HepG2 (cell line): ENCODE data around the gene RIMS3. TPM values are rescaled to one million over a fixed set of nuclear protein-coding genes. Genes with fewer than 3 reads are reported as not detected.

Experiments
- ATAC-seq: fragments of 200-7000 bp; cut with Tn5 transposase; 3 replicates; pipeline ENCODE4 v1.9.1; 2020; ENCODE audit warnings: mild to moderate bottlenecking, moderate library complexity
- BruUV-seq: library from RNA; stranded (reverse); fragments of 400-500 nt; replicated peaks from 2 replicates; lab custom pipeline; 2021; lab: Mats Ljungman, UMichigan
- CTCF ChIA-PET: fragments of 300-600 bp; formaldehyde crosslinking; extraction: SDS; loops from one replicate; lab custom pipeline; 2021; ENCODE audit warnings: low total read pairs, inconsistent platforms, low intra/inter-chr PET ratio; lab: Yijun Ruan, JAX
- POLR2A ChIA-PET: fragments of 350-600 bp; sonication (Branson Sonifier 250); formaldehyde crosslinking; loops from one replicate; lab custom pipeline; 2020; ENCODE audit warnings: antibody characterized with exemption, inconsistent platforms; lab: Yijun Ruan, JAX
- DNase-seq: peaks from one replicate; pipeline ENCODE4 v3.0.0-alpha.2; 2015; ENCODE audit warnings: low spot score
- FAIRE-seq: peaks from 3 replicates; lab custom pipeline; 2011; peaks lifted over from hg19 to GRCh38; lab: Jason Lieb, UNC
- H2AFZ ChIP-seq: one replicate; pipeline ENCODE4 v1.6.1; 2011; ENCODE audit warnings: low read length, inconsistent platforms
- H3K27ac ChIP-seq: fragments of 300-600 bp; 3 replicates; pipeline ENCODE4 v1.8.0; 2011; ENCODE audit warnings: mixed run types, mild to moderate bottlenecking, mixed read lengths, low read length, inconsistent platforms; ENCODE audit not compliant: insufficient read depth; ENCODE audit errors: extremely low read length
- H3K27me3 ChIP-seq, 2 experiments: fragments of 200-600 bp in 1 of 2; 2 replicates in 1 of 2; 3 replicates in 1 of 2; pipeline versions ENCODE4 v1.6.0 to v1.8.0; 2011; ENCODE audit warnings: low read length in 2 of 2, mild to moderate bottlenecking in 2 of 2, moderate library complexity in 2 of 2, inconsistent platforms in 1 of 2; ENCODE audit not compliant: insufficient read depth in 2 of 2, control insufficient read depth in 1 of 2
- H3K36me3 ChIP-seq, 2 experiments: fragments of 200-600 bp in 1 of 2; replicated peaks in 1 of 2; 2 replicates in 1 of 2; 3 replicates in 1 of 2; pipeline versions ENCODE4 v1.5.1 to v1.8.0; 2011; ENCODE audit warnings: low read length in 2 of 2, inconsistent platforms in 1 of 2; ENCODE audit not compliant: insufficient read depth in 2 of 2, control insufficient read depth in 1 of 2
- H3K4me1 ChIP-seq: 2 replicates; pipeline ENCODE4 v1.5.1; 2012; ENCODE audit warnings: low read length, inconsistent platforms; ENCODE audit not compliant: insufficient read depth
- H3K4me2 ChIP-seq: 2 replicates; pipeline ENCODE4 v1.6.0; 2011; ENCODE audit warnings: low read depth, low read length, inconsistent platforms
- H3K4me3 ChIP-seq, 3 experiments: fragments of 200-600 bp in 1 of 3; sonication (generic), shearing (Covaris generic) in 1 of 3; replicated peaks in 1 of 3; 2 replicates each; pipeline ENCODE4 v1.5.1; 2011 to 2016; ENCODE audit warnings: low read length in 3 of 3, inconsistent platforms in 2 of 3, low read depth in 2 of 3, mild to moderate bottlenecking in 2 of 3, control low read depth in 1 of 3, mixed read lengths in 1 of 3; ENCODE audit not compliant: insufficient read depth in 1 of 3
- H3K79me2 ChIP-seq: one replicate; pipeline ENCODE4 v1.6.1; 2011; ENCODE audit warnings: low read length, inconsistent platforms; ENCODE audit not compliant: insufficient read depth
- H3K9ac ChIP-seq: 2 replicates; pipeline ENCODE4 v1.6.0; 2011; ENCODE audit warnings: mild to moderate bottlenecking, low read depth, low read length, inconsistent platforms; ENCODE audit not compliant: insufficient read depth
- H3K9me3 ChIP-seq: 2 replicates; pipeline ENCODE4 v1.5.1; 2012; ENCODE audit warnings: mild to moderate bottlenecking, low read length
- H4K20me1 ChIP-seq: 2 replicates; pipeline ENCODE4 v1.6.0; 2011; ENCODE audit warnings: inconsistent platforms, mild to moderate bottlenecking, low read length, moderate library complexity; ENCODE audit not compliant: insufficient read depth
- HCFC1 ChIP-seq: fragments of 150-350 bp; IDR thresholded peaks from 2 replicates; pipeline ENCODE4 v1.6.1; 2014; ENCODE audit warnings: low read depth, low read length
- KMT2A ChIP-seq: sonication (generic); formaldehyde crosslinking; IDR thresholded peaks from 2 replicates; pipeline ENCODE4 v1.4.0; 2020; ENCODE audit warnings: missing genetic modification reagents
- MLX ChIP-seq: IDR thresholded peaks from 2 replicates; pipeline ENCODE4 v1.6.1; 2016
- PAXIP1 ChIP-seq: sonication (generic); formaldehyde crosslinking; conservative IDR thresholded peaks from 2 replicates; pipeline ENCODE4 v1.4.0; 2020; ENCODE audit warnings: mild to moderate bottlenecking, missing genetic modification reagents, moderate library complexity
- TIGD3 ChIP-seq: sonication (generic); formaldehyde crosslinking; IDR thresholded peaks from 2 replicates; pipeline ENCODE4 v1.5.1; 2020; ENCODE audit warnings: mild to moderate bottlenecking, missing genetic modification reagents, borderline replicate concordance
- ZFYVE20 ChIP-seq: sonication (generic); formaldehyde crosslinking; IDR thresholded peaks from 2 replicates; pipeline ENCODE4 v1.8.0; 2023; ENCODE audit warnings: low read depth, mild to moderate bottlenecking, moderate library complexity, missing genetic modification reagents, borderline replicate concordance
- ZNF883 ChIP-seq: sonication (generic); formaldehyde crosslinking; IDR thresholded peaks from 2 replicates; pipeline ENCODE4 v1.5.1; 2020; ENCODE audit warnings: mild to moderate bottlenecking, missing genetic modification reagents; ENCODE audit errors: not compliant biosample characterization
- WGBS: methylation state at CpG from one replicate; pipeline ENCODE4 v1.1.6; 2017; ENCODE audit warnings: low lambda C conversion rate; 5-methylcytosine and 5-hydroxymethylcytosine counted together
- in situ Hi-C: cut with HindIII; loops from 2 replicates; pipeline ENCODE4 v1.10.0; 2017; ENCODE audit warnings: low pct_unique_long_range_greater_than_20kb; ENCODE audit not compliant: extremely low pct_ligation_motif_present
- intact Hi-C: fragments of 100-400 bp; cut with micrococcal nuclease; formaldehyde crosslinking; loops from one replicate; pipeline ENCODE4 v1.10.0; 2022; ENCODE audit not compliant: unreplicated experiment
- polyA plus RNA-seq, 8 experiments: library from polyadenylated mRNA; depleted of rRNA in 3 of 8; stranded (reverse) in 7 of 8; unstranded in 1 of 8; fragments of >200 nt; fragmentation: Illumina TruSeq in 4 of 8; extraction: Trizol in 4 of 8; gene quantifications; 2 replicates each; pipeline versions ENCODE4 v1.2.1 to v1.2.3, GENCODE V29; 2011 to 2016; ENCODE audit warnings: low read depth in 4 of 8, missing spikeins in 1 of 8, mixed read lengths in 1 of 8; ENCODE audit not compliant: insufficient read depth in 1 of 8
- total RNA-seq, 5 experiments: library from RNA; depleted of rRNA; stranded (reverse); fragments of >200 nt; fragmentation: Illumina TruSeq; extraction: Trizol; gene quantifications; 2 replicates each; pipeline ENCODE4 v1.2.3, GENCODE V29; 2016; ENCODE audit warnings: low read depth in 1 of 5

The RIMS3 gene
- total and polyA plus RNA-seq, 2 of the 13 experiments (the other 11 are each of a cell fraction or from before 2014, with no cell fraction given), result 2.1 to 5.4 TPM

GRCh38 chr1:40628903-40629292 lies 36.6 kb downstream of the RIMS3 start:
- FAIRE-seq (no peak), DNase-seq (no peak), ATAC-seq (no peak)
- Histone ChIP-seq H3K9me3 (no peaks in the 10 kb centered on the region), H3K79me2 (no peaks in the 10 kb centered on the region), H2AFZ (no peak overlapping the region), H3K27me3 (no peaks in the 10 kb centered on the region), H4K20me1 (no peaks in the 10 kb centered on the region), H3K4me3 (no peak overlapping the region), H3K4me1 (peaks cover 13% of the 10 kb centered on the region), H3K9ac (no peak overlapping the region), H3K27ac (no peak overlapping the region), H3K36me3 (no peaks in the 10 kb centered on the region), H3K4me2 (no peak overlapping the region)
- BruUV-seq, result no TSS peak
- ChIA-PET POLR2A (no interaction called here), CTCF (no interaction called here)
- TF ChIP-seq HCFC1 (no peak), ZFYVE20 (CRISPR knock-in tag) (no peak), KMT2A (CRISPR knock-in tag) (no peak), ZNF883 (CRISPR knock-in tag) (no peak), MLX (no peak), PAXIP1 (CRISPR knock-in tag) (no peak), TIGD3 (CRISPR knock-in tag) (no peak)
- intact Hi-C loops (no loop called here), in situ Hi-C loops (loop anchor here (10.0 kb wide), 2 partner anchors 206 to 326 kb away; no protein-coding TSS in a partner anchor)
- 78% methylated on average over 2 of the region's 2 CpGs for WGBS
